Nephron progenitor cell (in vitro differentiated cells): ENCODE measurements around the gene NUDCD3.

Experiments used
- DNase-seq: peaks from one replicate; pipeline ENCODE4 v3.0.0; 2021
- H3K27ac Mint-ChIP-seq: 2 replicates; pipeline ENCODE4 v1.8.0; 2021; ENCODE audit warnings: mild to moderate bottlenecking, moderate library complexity, mixed read lengths
- H3K27me3 Mint-ChIP-seq: 2 replicates; pipeline ENCODE4 v1.8.0; 2021; ENCODE audit warnings: mild to moderate bottlenecking, low read depth, mixed read lengths; ENCODE audit not compliant: poor library complexity
- H3K36me3 Mint-ChIP-seq: 2 replicates; pipeline ENCODE4 v1.8.0; 2021; ENCODE audit warnings: low read depth, mixed read lengths
- H3K4me1 Mint-ChIP-seq: 2 replicates; pipeline ENCODE4 v1.8.0; 2021; ENCODE audit warnings: mixed read lengths
- H3K4me3 Mint-ChIP-seq: 2 replicates; pipeline ENCODE4 v1.8.0; 2021; ENCODE audit warnings: mild to moderate bottlenecking, moderate library complexity, mixed read lengths
- H3K9me3 Mint-ChIP-seq: 2 replicates; pipeline ENCODE4 v1.8.0; 2021; ENCODE audit warnings: mild to moderate bottlenecking, moderate library complexity, mixed read lengths
- CTCF ChIP-seq: fragments of 200-600 bp; sonication (generic); IDR thresholded peaks from 2 replicates; pipeline ENCODE4 v1.5.0; 2021; ENCODE audit warnings: antibody characterized with exemption

The NUDCD3 gene

DNA sequence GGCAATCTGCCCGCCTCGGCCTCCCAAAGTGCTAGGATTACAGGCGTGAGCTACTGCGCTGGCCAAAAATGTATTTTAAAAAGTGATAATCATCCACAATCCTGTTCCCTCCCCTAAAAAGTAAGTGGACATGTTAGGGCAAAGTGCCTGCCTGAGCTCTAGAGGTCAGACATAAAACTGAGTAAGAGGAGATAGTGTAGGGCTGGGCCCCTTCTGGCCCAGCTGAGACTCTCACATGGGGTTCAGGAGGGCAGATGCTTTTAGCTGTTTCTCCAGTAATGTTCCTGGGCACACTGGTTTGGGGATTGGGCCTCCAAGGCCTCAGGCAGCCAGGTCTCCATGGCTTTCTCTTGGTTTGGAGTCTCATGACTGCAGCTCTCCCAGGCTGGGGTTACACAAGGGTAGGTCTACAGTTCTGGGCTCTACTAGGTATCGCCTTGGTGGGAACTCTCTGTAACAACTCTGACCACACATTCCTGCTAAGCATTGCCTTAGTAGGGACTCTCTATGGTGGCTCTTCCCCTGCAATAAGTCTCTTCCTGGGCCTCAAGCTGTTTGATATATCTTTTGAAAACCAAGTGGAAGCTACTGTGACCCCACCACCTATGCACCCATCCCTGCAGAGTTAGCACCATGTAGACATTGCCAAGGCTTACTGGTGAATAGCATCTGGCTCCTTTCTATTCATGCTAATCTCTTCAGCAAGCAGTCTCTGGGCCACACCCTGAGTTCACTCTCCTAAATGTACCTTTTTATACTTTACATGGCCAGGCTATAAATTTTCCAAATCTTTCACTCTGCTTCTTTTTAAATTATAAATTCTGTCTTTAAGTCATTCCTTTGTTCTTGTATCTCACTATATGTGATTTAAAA lies 6.9 kb upstream of the NUDCD3 start:
- no peak overlapping the region for H3K27ac Mint-ChIP-seq
- H3K27me3 Mint-ChIP-seq, result peaks cover 62% of the 10 kb centered on the region
- no peaks in the 10 kb centered on the region for H3K4me1 Mint-ChIP-seq
- H3K4me3 Mint-ChIP-seq, result no peak overlapping the region
- H3K36me3 Mint-ChIP-seq, result no peaks in the 10 kb centered on the region
- TF ChIP-seq CTCF, result no peak
- DNase-seq, result no peak
- H3K9me3 Mint-ChIP-seq, result no peaks in the 10 kb centered on the region

GRCh38 chr7:44496385-44496784 lies 5.9 kb upstream of the NUDCD3 start:
- Mint-ChIP-seq H3K9me3 (no peaks in the 10 kb centered on the region), H3K27me3 (peaks cover 52% of the 10 kb centered on the region), H3K4me1 (peaks cover under 1% of the 10 kb centered on the region), H3K4me3 (no peak overlapping the region), H3K27ac (no peak overlapping the region), H3K36me3 (no peaks in the 10 kb centered on the region)
- no peak for TF ChIP-seq CTCF
- DNase-seq, result no peak

DNA sequence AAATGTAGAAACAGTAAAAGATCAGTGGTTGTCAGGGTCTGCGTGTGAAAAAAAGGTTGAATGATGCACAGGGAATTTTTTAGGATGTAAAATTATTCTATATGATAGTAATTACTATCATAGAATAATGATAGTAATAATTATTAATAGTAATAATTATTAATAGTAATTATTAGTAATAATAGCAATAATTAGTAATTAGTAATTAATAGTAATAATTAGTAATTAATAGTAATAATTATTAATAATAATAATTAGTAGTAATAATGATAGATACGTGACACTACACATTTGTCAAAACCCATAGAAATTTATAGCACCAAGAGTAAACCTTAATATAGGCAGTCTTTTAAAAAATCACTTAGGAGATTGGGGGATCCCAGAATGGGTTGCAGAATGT lies 4.5 kb upstream of the NUDCD3 start:
- Mint-ChIP-seq H3K9me3 (no peaks in the 10 kb centered on the region), H3K4me3 (no peak overlapping the region), H3K27me3 (peaks cover 43% of the 10 kb centered on the region), H3K27ac (no peak overlapping the region), H3K36me3 (no peaks in the 10 kb centered on the region), H3K4me1 (peaks cover 10% of the 10 kb centered on the region)
- DNase-seq, result no peak
- no peak for TF ChIP-seq CTCF

DNA sequence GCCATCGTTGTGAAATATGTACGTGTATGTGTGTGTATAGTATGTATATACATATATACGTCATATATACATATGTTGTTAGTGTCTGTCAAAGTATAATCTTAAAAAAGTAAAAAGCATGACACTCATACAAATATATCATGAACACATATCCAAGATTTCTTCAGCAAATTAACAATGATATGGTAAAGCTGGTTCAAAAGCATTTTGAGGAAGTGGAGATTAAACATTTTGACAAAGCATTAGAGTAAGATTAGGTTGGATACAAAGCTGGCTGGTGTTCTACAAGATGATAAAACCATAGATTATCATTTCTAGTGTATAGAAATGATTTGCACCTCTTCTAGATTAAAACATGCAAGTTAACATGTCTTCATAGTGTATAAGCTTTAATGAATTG lies 771 bp upstream of the NUDCD3 start:
- Mint-ChIP-seq H3K36me3 (peaks cover 14% of the 10 kb centered on the region), H3K4me1 (peaks cover 40% of the 10 kb centered on the region), H3K27me3 (peaks cover 16% of the 10 kb centered on the region), H3K9me3 (no peaks in the 10 kb centered on the region), H3K27ac (peak overlapping the region; percentile 98), H3K4me3 (peak overlapping the region; percentile 93)
- DNase-seq, result no peak
- no peak for TF ChIP-seq CTCF

DNA sequence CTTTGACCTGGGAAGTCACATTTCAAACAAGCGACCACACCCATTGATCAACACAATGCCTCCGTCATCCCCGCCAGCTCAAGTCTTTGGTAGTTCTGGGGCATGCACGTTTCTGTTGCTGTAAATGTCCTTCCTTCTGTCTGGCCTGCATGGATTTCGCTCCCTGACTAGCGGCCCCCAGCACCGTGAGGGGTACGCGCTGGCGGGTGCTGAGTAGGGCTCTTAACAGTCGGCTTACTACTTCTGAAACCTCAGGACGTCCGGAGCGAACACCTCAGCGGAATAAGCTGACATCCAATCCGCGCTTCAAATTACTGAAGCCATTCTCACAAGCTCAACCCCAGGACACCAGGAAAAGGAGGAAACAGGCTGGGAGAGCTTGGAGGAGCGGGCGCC lies 505 bp downstream of the NUDCD3 start:
- Mint-ChIP-seq H3K4me1 (peaks cover 46% of the 10 kb centered on the region), H3K36me3 (peaks cover 23% of the 10 kb centered on the region), H3K4me3 (peak overlapping the region; percentile 93), H3K9me3 (peaks cover 3% of the 10 kb centered on the region), H3K27me3 (peaks cover 6% of the 10 kb centered on the region), H3K27ac (peak overlapping the region; percentile 92)
- no peak for DNase-seq
- no peak for TF ChIP-seq CTCF

- H3K4me1 Mint-ChIP-seq, result peaks cover 46% of the 10 kb centered on the region
- no peak for DNase-seq
- peak overlapping the region; percentile 93 for H3K4me3 Mint-ChIP-seq
- no peaks in the 10 kb centered on the region for H3K27me3 Mint-ChIP-seq
- peaks cover 6% of the 10 kb centered on the region for H3K9me3 Mint-ChIP-seq
- H3K27ac Mint-ChIP-seq, result no peak overlapping the region
- H3K36me3 Mint-ChIP-seq, result peaks cover 33% of the 10 kb centered on the region
- TF ChIP-seq CTCF, result no peak
These were observed 1.5 kb downstream of the NUDCD3 start for GRCh38 chr7:44488955-44489354.
